ENCODE results near the gene MAFG.

- TF ChIP-seq YY1 (IDR thresholded peaks at IDR 0.05; ENCODE audit: insufficient read depth, insufficient read length) (no peak), SUZ12 (IDR thresholded peaks at IDR 0.05; ENCODE audit: extremely low read depth, insufficient read depth, insufficient read length) (no peak), ZNF274 (IDR thresholded peaks at IDR 0.05; ENCODE audit: low read depth, low read length) (no peak)
Measured at GRCh38 chr17:81910840-81911276, 16.7 kb downstream of the MAFG start.

Data from NT2/D1 (cell line).